DOHH2 (cell line): ENCODE data around the gene VGLL1.

Experiments used
- EZH2phosphoT487 ChIP-seq: fragments of 200-600 bp; sonication (generic); IDR thresholded peaks from 2 replicates; pipeline ENCODE4 v1.6.1; 2017; ENCODE audit warnings: borderline replicate concordance, mild to moderate bottlenecking, antibody characterized with exemption, low read length, moderate library complexity, mixed read lengths
- TF ChIP-seq, protein P1 (sequence below): fragments of 200-600 bp; sonication (generic); IDR thresholded peaks from one replicate; pipeline ENCODE4 v1.5.1; 2014; ENCODE audit warnings: antibody characterized with exemption, mild to moderate bottlenecking, low read depth, low read length; ENCODE audit not compliant: poor library complexity, severe bottlenecking

DNA sequence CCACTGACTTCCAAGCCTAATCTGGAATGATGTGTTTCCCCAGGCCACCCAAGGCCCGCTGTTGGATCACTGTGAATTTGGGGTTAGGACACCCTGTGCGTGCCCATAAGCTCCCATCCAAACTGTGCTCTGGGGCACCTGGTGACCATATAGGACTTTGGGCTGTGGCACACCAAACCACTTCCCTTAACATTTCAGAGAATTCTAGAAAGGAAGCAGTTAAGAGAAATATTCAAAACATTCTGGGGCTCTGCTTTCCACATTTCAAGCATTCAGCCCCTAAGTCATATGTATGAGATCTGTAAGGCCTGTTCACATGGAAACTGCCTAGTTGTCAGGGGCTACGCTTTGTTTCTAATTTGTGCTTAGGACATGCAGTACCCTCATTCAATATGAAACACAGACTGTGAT, 14.4 kb downstream of the VGLL1 start:
- TF ChIP-seq, protein P1, sequence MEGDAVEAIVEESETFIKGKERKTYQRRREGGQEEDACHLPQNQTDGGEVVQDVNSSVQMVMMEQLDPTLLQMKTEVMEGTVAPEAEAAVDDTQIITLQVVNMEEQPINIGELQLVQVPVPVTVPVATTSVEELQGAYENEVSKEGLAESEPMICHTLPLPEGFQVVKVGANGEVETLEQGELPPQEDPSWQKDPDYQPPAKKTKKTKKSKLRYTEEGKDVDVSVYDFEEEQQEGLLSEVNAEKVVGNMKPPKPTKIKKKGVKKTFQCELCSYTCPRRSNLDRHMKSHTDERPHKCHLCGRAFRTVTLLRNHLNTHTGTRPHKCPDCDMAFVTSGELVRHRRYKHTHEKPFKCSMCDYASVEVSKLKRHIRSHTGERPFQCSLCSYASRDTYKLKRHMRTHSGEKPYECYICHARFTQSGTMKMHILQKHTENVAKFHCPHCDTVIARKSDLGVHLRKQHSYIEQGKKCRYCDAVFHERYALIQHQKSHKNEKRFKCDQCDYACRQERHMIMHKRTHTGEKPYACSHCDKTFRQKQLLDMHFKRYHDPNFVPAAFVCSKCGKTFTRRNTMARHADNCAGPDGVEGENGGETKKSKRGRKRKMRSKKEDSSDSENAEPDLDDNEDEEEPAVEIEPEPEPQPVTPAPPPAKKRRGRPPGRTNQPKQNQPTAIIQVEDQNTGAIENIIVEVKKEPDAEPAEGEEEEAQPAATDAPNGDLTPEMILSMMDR, result no peak
- TF ChIP-seq EZH2phosphoT487, result no peak
